IMR-90 (cell line): Measurements from ENCODE around the gene KCNK6. TPM values are rescaled to one million over a fixed set of nuclear protein-coding genes. Genes with fewer than 3 reads are reported as not detected.
A peak's percentile ranks its signal among the peaks of the same experiment; 100 is the strongest.

Source experiments
- ATAC-seq: fragments of 200-7000 bp; cut with Tn5 transposase; 2 replicates; pipeline ENCODE4 v1.9.1; 2020; ENCODE audit warnings: low read depth, mild to moderate bottlenecking, moderate library complexity
- BruUV-seq: library from RNA; stranded (reverse); fragments of 400-500 nt; replicated peaks from 2 replicates; lab custom pipeline; 2021; lab: Mats Ljungman, UMichigan
- CTCF ChIA-PET: fragments of 300-600 bp; formaldehyde crosslinking; extraction: SDS; loops from one replicate; lab custom pipeline; 2021; ENCODE audit warnings: antibody characterized with exemption; lab: Yijun Ruan, JAX
- POLR2A ChIA-PET: fragments of 300-600 bp; sonication (Branson Sonifier 250); formaldehyde crosslinking; loops from one replicate; lab custom pipeline; 2022; ENCODE audit warnings: antibody characterized with exemption; ENCODE audit not compliant: unreplicated experiment; lab: Charles Lee
- DNase-seq: peaks from one replicate; pipeline ENCODE4 v3.0.0; 2013
- H2AFZ ChIP-seq: replicated peaks from 2 replicates; pipeline ENCODE3; 2013; ENCODE audit warnings: low read length, mild to moderate bottlenecking; ENCODE audit not compliant: poor library complexity
- H2AK5ac ChIP-seq: 2 replicates; pipeline ENCODE4 v1.6.1; 2013; ENCODE audit warnings: low read depth, low read length, inconsistent platforms
- H2AK9ac ChIP-seq: replicated peaks from 2 replicates; pipeline ENCODE3; 2013; ENCODE audit warnings: mild to moderate bottlenecking, low read depth, low read length, moderate library complexity; ENCODE audit not compliant: poor library complexity
- H2BK120ac ChIP-seq: 2 replicates; pipeline ENCODE4 v1.6.1; 2013; ENCODE audit warnings: low read depth, low read length, inconsistent platforms
- H2BK15ac ChIP-seq: 3 replicates; pipeline ENCODE4 v1.6.1; 2013; ENCODE audit warnings: low read depth, low read length, inconsistent platforms
- H2BK20ac ChIP-seq: 2 replicates; pipeline ENCODE4 v1.6.1; 2013; ENCODE audit warnings: low read depth, mild to moderate bottlenecking, inconsistent platforms, low read length, moderate library complexity
- H2BK5ac ChIP-seq: 2 replicates; pipeline ENCODE4 v1.6.1; 2013; ENCODE audit warnings: mild to moderate bottlenecking, low read depth, low read length, inconsistent platforms; ENCODE audit not compliant: poor library complexity, severe bottlenecking
- H3K14ac ChIP-seq: replicated peaks from 2 replicates; pipeline ENCODE4 v1.6.1; 2013; ENCODE audit warnings: low read depth, low read length, inconsistent platforms
- H3K18ac ChIP-seq: 2 replicates; pipeline ENCODE4 v1.6.1; 2013; ENCODE audit warnings: low read depth, low read length, control low read depth
- H3K23ac ChIP-seq: 2 replicates; pipeline ENCODE4 v1.6.1; 2013; ENCODE audit warnings: low read depth, low read length, inconsistent platforms
- H3K27ac ChIP-seq: 2 replicates; pipeline ENCODE4 v1.5.1; 2013; ENCODE audit warnings: mild to moderate bottlenecking, control low read depth, low read length; ENCODE audit not compliant: insufficient read depth
- H3K27me3 ChIP-seq: 2 replicates; pipeline ENCODE4 v1.6.1; 2013; ENCODE audit warnings: low read length; ENCODE audit not compliant: control insufficient read depth, insufficient read depth
- H3K36me3 ChIP-seq: 2 replicates; pipeline ENCODE4 v1.6.1; 2013; ENCODE audit warnings: low read length, mixed read lengths; ENCODE audit not compliant: control insufficient read depth, insufficient read depth
- H3K4ac ChIP-seq: 2 replicates; pipeline ENCODE4 v1.6.1; 2013; ENCODE audit warnings: low read depth, low read length, inconsistent platforms
- H3K4me1 ChIP-seq: 2 replicates; pipeline ENCODE4 v1.6.1; 2013; ENCODE audit warnings: low read length, mixed read lengths; ENCODE audit not compliant: control insufficient read depth, insufficient read depth
- H3K4me2 ChIP-seq: 2 replicates; pipeline ENCODE4 v1.6.1; 2013; ENCODE audit warnings: low read depth, mild to moderate bottlenecking, control low read depth, low read length, moderate library complexity
- H3K4me3 ChIP-seq: 2 replicates; pipeline ENCODE4 v1.5.1; 2013; ENCODE audit warnings: low read depth, mild to moderate bottlenecking, control low read depth, low read length, moderate library complexity; ENCODE audit not compliant: insufficient read depth
- H3K56ac ChIP-seq: 2 replicates; pipeline ENCODE4 v1.6.1; 2013; ENCODE audit warnings: low read length, inconsistent platforms; ENCODE audit not compliant: insufficient read depth; ENCODE audit errors: extremely low read depth
- H3K79me1 ChIP-seq, 2 experiments: 2 replicates each; pipeline ENCODE4 v1.6.1; 2013; ENCODE audit warnings: low read length in 2 of 2, inconsistent platforms in 1 of 2, low read depth in 1 of 2
- H3K9ac ChIP-seq: 2 replicates; pipeline ENCODE4 v1.6.1; 2013; ENCODE audit warnings: low read depth, low read length, control low read depth
- H3K9me1 ChIP-seq: 2 replicates; pipeline ENCODE4 v1.6.1; 2013; ENCODE audit warnings: low read length, inconsistent platforms; ENCODE audit not compliant: insufficient read depth
- H3K9me3 ChIP-seq: 2 replicates; pipeline ENCODE4 v1.6.1; 2013; ENCODE audit warnings: low read length; ENCODE audit not compliant: control insufficient read depth, insufficient read depth
- H4K20me1 ChIP-seq: 2 replicates; pipeline ENCODE4 v1.6.1; 2013; ENCODE audit warnings: low read length, inconsistent platforms; ENCODE audit not compliant: insufficient read depth
- H4K5ac ChIP-seq: 2 replicates; pipeline ENCODE4 v1.6.1; 2013; ENCODE audit warnings: mild to moderate bottlenecking, low read depth, low read length, control low read depth
- H4K8ac ChIP-seq, 2 experiments: 2 replicates each; pipeline ENCODE4 v1.6.1; 2013; ENCODE audit warnings: low read depth in 2 of 2, low read length in 2 of 2, control low read depth in 1 of 2, inconsistent platforms in 1 of 2
- H4K91ac ChIP-seq: 2 replicates; pipeline ENCODE4 v1.6.1; 2013; ENCODE audit warnings: low read depth, low read length, inconsistent platforms; ENCODE audit not compliant: insufficient read depth
- BHLHE40 ChIP-seq: fragments of 150-350 bp; IDR thresholded peaks from 2 replicates; pipeline ENCODE4 v1.6.1; 2016; ENCODE audit warnings: mild to moderate bottlenecking, low read depth, low read length
- CEBPB ChIP-seq: IDR thresholded peaks from 2 replicates; pipeline ENCODE4 v1.6.1; 2012; ENCODE audit warnings: low read depth, low read length, improper control_type of control experiment
- CHD1 ChIP-seq: IDR thresholded peaks from 2 replicates; pipeline ENCODE4 v1.6.1; 2012; ENCODE audit warnings: low read depth, low read length, improper control_type of control experiment
- FOS ChIP-seq: fragments of 150-350 bp; IDR thresholded peaks from 2 replicates; pipeline ENCODE4 v1.6.1; 2016; ENCODE audit warnings: low read depth, low read length
- MAFK ChIP-seq: IDR thresholded peaks from 2 replicates; pipeline ENCODE4 v1.6.1; 2012; ENCODE audit warnings: low read depth, low read length, improper control_type of control experiment
- MAZ ChIP-seq: IDR thresholded peaks from 2 replicates; pipeline ENCODE4 v1.6.1; 2012; ENCODE audit warnings: low read depth, mild to moderate bottlenecking, low read length, improper control_type of control experiment, moderate library complexity, borderline replicate concordance
- MXI1 ChIP-seq: IDR thresholded peaks from 2 replicates; pipeline ENCODE4 v1.6.1; 2012; ENCODE audit warnings: low read depth, mild to moderate bottlenecking, low read length, moderate library complexity, borderline replicate concordance
- NFE2L2 ChIP-seq: fragments of 150-350 bp; IDR thresholded peaks from 2 replicates; pipeline ENCODE4 v1.6.1; 2016; ENCODE audit warnings: low read depth, mild to moderate bottlenecking, low read length
- RAD21 ChIP-seq: IDR thresholded peaks from 2 replicates; pipeline ENCODE4 v1.6.1; 2012; ENCODE audit warnings: low read length, improper control_type of control experiment
- RCOR1 ChIP-seq: IDR thresholded peaks from 2 replicates; pipeline ENCODE4 v1.6.1; 2012; ENCODE audit warnings: mild to moderate bottlenecking, low read length, improper control_type of control experiment; ENCODE audit not compliant: insufficient replicate concordance
- RFX5 ChIP-seq: IDR thresholded peaks from 2 replicates; pipeline ENCODE4 v1.8.0; 2012; ENCODE audit warnings: low read depth, mild to moderate bottlenecking, low read length, moderate library complexity
- SMC3 ChIP-seq: fragments of 150-350 bp; IDR thresholded peaks from 2 replicates; pipeline ENCODE4 v1.6.1; 2016; ENCODE audit warnings: low read depth, mild to moderate bottlenecking, antibody characterized with exemption, low read length, moderate library complexity
- whole genome bisulfite sequencing, 2 experiments: methylation state at CpG; one replicate each; pipeline versions ENCODE4 v1.1.5 to v1.1.7; 2013; ENCODE audit warnings: missing lambda C conversion rate in 2 of 2; ENCODE audit not compliant: insufficient read length in 1 of 2; ENCODE audit errors: extremely low coverage in 2 of 2; 5-methylcytosine and 5-hydroxymethylcytosine counted together
- dilution Hi-C: fragments of 300-500 bp; cut with HindIII; formaldehyde crosslinking; loops from one replicate; pipeline ENCODE4 v1.14.3; 2018; ENCODE audit warnings: low sequenced_read_pairs; ENCODE audit not compliant: unreplicated experiment
- in situ Hi-C: fragments of 300-500 bp; cut with MboI; formaldehyde crosslinking; loops from 3 replicates; pipeline ENCODE4 v1.14.3; 2019; ENCODE audit warnings: low sequenced_read_pairs, inconsistent platforms, mixed read lengths
- intact Hi-C: fragments of 100-400 bp; cut with micrococcal nuclease; formaldehyde crosslinking; loops from 2 replicates; pipeline ENCODE4 v1.10.0; 2022
- polyA plus RNA-seq, 3 experiments: library from polyadenylated mRNA; depleted of rRNA; stranded (reverse); fragments of >200 nt; gene quantifications; 2 replicates each; pipeline ENCODE4 v1.2.3, GENCODE V29; 2012; ENCODE audit warnings: low replicate concordance in 1 of 3
- total RNA-seq: library from RNA; depleted of rRNA; stranded (reverse); fragments of >200 nt; gene quantifications from 2 replicates; pipeline ENCODE4 v1.2.3, GENCODE V29; 2012
- TF ChIP-seq, protein P1 (sequence below): fragments of 150-350 bp; IDR thresholded peaks from 2 replicates; pipeline ENCODE4 v1.6.1; 2017; ENCODE audit warnings: mild to moderate bottlenecking, antibody characterized with exemption, low read length, low read depth
- TF ChIP-seq, protein P2 (sequence below): fragments of 150-350 bp; IDR thresholded peaks from 2 replicates; pipeline ENCODE4 v1.6.1; 2016; ENCODE audit warnings: low read depth, mild to moderate bottlenecking, low read length, moderate library complexity, borderline replicate concordance

Gene KCNK6
- total and polyA plus RNA-seq, 2 of the 4 experiments (the other 2 are of a cell fraction), result 2.7 to 4.5 TPM

DNA sequence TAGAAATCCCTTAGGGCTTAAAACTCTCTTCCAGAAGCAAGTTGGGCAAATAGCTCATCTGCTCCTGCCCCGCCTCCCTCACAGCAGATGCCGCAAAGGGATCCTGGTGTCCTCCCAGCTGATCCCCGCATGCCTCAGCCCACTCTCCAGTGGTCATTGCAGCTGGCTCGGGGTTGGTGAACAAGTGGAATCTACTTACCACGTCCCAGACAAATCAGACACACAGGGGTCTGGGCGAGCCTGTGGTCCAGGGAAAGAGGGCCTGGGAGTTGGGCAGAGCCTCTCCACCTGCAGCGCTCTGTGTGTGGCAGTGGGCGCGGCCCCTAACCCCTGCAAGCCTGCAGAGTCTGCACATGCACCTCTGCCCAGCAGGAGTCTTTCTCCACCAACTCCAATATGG, 26.4 kb upstream of the KCNK6 start:
- ChIA-PET POLR2A (no interaction called here), CTCF (no interaction called here)

More for the DNA sequence above, 26.4 kb upstream of the KCNK6 start:
- H2BK15ac ChIP-seq, result no peak overlapping the region
- TF ChIP-seq CEBPB, result no peak
- TF ChIP-seq, protein P1, sequence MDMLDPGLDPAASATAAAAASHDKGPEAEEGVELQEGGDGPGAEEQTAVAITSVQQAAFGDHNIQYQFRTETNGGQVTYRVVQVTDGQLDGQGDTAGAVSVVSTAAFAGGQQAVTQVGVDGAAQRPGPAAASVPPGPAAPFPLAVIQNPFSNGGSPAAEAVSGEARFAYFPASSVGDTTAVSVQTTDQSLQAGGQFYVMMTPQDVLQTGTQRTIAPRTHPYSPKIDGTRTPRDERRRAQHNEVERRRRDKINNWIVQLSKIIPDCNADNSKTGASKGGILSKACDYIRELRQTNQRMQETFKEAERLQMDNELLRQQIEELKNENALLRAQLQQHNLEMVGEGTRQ, result no peak
- no peak for TF ChIP-seq RFX5
- TF ChIP-seq, protein P2, sequence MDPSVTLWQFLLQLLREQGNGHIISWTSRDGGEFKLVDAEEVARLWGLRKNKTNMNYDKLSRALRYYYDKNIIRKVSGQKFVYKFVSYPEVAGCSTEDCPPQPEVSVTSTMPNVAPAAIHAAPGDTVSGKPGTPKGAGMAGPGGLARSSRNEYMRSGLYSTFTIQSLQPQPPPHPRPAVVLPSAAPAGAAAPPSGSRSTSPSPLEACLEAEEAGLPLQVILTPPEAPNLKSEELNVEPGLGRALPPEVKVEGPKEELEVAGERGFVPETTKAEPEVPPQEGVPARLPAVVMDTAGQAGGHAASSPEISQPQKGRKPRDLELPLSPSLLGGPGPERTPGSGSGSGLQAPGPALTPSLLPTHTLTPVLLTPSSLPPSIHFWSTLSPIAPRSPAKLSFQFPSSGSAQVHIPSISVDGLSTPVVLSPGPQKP, result no peak
- TF ChIP-seq MAFK, result no peak
- TF ChIP-seq RAD21, result no peak
- no peak for TF ChIP-seq CHD1
- no peak for TF ChIP-seq SMC3
- TF ChIP-seq RCOR1, result no peak
- no peak for TF ChIP-seq MAZ
- TF ChIP-seq FOS, result no peak
- TF ChIP-seq MXI1, result no peak
- TF ChIP-seq NFE2L2, result no peak
- TF ChIP-seq BHLHE40, result no peak
- no peak overlapping the region for H3K4ac ChIP-seq
- H3K79me1 ChIP-seq, result no peaks in the 10 kb centered on the region
- no peak overlapping the region for H3K23ac ChIP-seq
- ATAC-seq, result no peak
- no peak overlapping the region for H2BK5ac ChIP-seq
- H3K14ac ChIP-seq, result no peak overlapping the region
- H4K8ac ChIP-seq, result no peak overlapping the region
- no peaks in the 10 kb centered on the region for H3K27me3 ChIP-seq
- H3K9me1 ChIP-seq, result peaks cover 13% of the 10 kb centered on the region
- H3K56ac ChIP-seq, result no peak overlapping the region
- H3K18ac ChIP-seq, result no peak overlapping the region
- no peaks in the 10 kb centered on the region for H4K20me1 ChIP-seq
- no peak overlapping the region for H3K27ac ChIP-seq
- no peak overlapping the region for H2BK20ac ChIP-seq
- H3K4me1 ChIP-seq, result peaks cover 18% of the 10 kb centered on the region
- in situ Hi-C loops, result no loop called here
- no peak overlapping the region for H3K4me3 ChIP-seq
- H3K9me3 ChIP-seq, result no peaks in the 10 kb centered on the region
- WGBS, 2 experiments, result no CpG with 5 or more reads among the region's 9 CpGs
- peak overlapping the region; percentile 47; the same call in 1 of the 2 replicates for H4K91ac ChIP-seq
- H3K36me3 ChIP-seq, result no peaks in the 10 kb centered on the region
- no peak for DNase-seq
- dilution Hi-C loops, result no loop called here
- H2BK120ac ChIP-seq, result peak overlapping the region; percentile 38; the same call in 1 of the 2 replicates
- H2AFZ ChIP-seq, result no peak overlapping the region
- H2AK5ac ChIP-seq, result no peak overlapping the region
- no TSS peak for BruUV-seq
- H4K5ac ChIP-seq, result no peak overlapping the region
- no peak overlapping the region for H2AK9ac ChIP-seq
- no peak overlapping the region for H3K9ac ChIP-seq
- intact Hi-C loops, result no loop called here
- H3K4me2 ChIP-seq, result no peak overlapping the region
